CD4-positive, CD25-positive, alpha-beta regulatory T cell (primary cell): Measurements from ENCODE around the gene CPE. TPM values are rescaled to one million over a fixed set of nuclear protein-coding genes. Genes with fewer than 3 reads are reported as not detected.

ENCODE experiments used
- ATAC-seq, 2 donors: fragments of 150-1000 bp; cut with Tn5 transposase; one replicate each; pipeline ENCODE4 v1.10.0; 2021; ENCODE audit warnings: low read depth in 2 of 2, moderate number of reproducible peaks in 2 of 2, moderate library complexity in 1 of 2
- DNase-seq, 3 donors: peaks; one replicate each; pipeline versions ENCODE4 v3.0.0 to v3.0.0-alpha.2; 2012 to 2022; ENCODE audit warnings: mixed read lengths in 1 of 3
- H3K27ac ChIP-seq: one replicate; pipeline ENCODE4 v1.7.0; 2013; ENCODE audit warnings: mild to moderate bottlenecking, low read length; ENCODE audit not compliant: insufficient read depth, poor library complexity, severe bottlenecking
- H3K27me3 ChIP-seq: one replicate; pipeline ENCODE4 v1.7.0; 2013; ENCODE audit warnings: low read length; ENCODE audit not compliant: control insufficient read depth, insufficient read depth
- H3K36me3 ChIP-seq: one replicate; pipeline ENCODE4 v1.7.0; 2013; ENCODE audit warnings: mild to moderate bottlenecking, low read length, moderate library complexity; ENCODE audit not compliant: control insufficient read depth, insufficient read depth
- H3K4me1 ChIP-seq: 2 replicates; pipeline ENCODE4 v1.7.0; 2013; ENCODE audit warnings: mild to moderate bottlenecking, low read length; ENCODE audit not compliant: insufficient read depth, control insufficient read depth, poor library complexity, severe bottlenecking
- H3K4me3 ChIP-seq: one replicate; pipeline ENCODE4 v1.7.0; 2013; ENCODE audit warnings: low read depth, mild to moderate bottlenecking, low read length, moderate library complexity
- H3K9me3 ChIP-seq, 2 experiments: 1 replicate in 1 of 2; 2 replicates in 1 of 2; pipeline ENCODE4 v1.7.0; 2013; ENCODE audit warnings: low read length in 2 of 2, mild to moderate bottlenecking in 1 of 2, moderate library complexity in 1 of 2; ENCODE audit not compliant: control insufficient read depth in 2 of 2
- H3K27ac Mint-ChIP-seq, 3 donors: one replicate each; pipeline ENCODE4 v1.8.0; 2020 to 2022; ENCODE audit warnings: mild to moderate bottlenecking in 3 of 3, mixed read lengths in 3 of 3, moderate library complexity in 2 of 3
- H3K27me3 Mint-ChIP-seq: one replicate; pipeline ENCODE4 v1.8.0; 2022; ENCODE audit warnings: mild to moderate bottlenecking, mixed read lengths
- H3K36me3 Mint-ChIP-seq: one replicate; pipeline ENCODE4 v1.8.0; 2020; ENCODE audit warnings: mixed read lengths
- H3K4me1 Mint-ChIP-seq, 4 donors: one replicate each; pipeline ENCODE4 v1.8.0; 2020 to 2022; ENCODE audit warnings: mixed read lengths in 4 of 4, mild to moderate bottlenecking in 1 of 4
- H3K4me3 Mint-ChIP-seq, 4 donors: one replicate each; pipeline ENCODE4 v1.8.0; 2020 to 2022; ENCODE audit warnings: mild to moderate bottlenecking in 4 of 4, mixed read lengths in 4 of 4, moderate library complexity in 3 of 4
- H3K9me3 Mint-ChIP-seq, 7 donors: one replicate each; pipeline ENCODE4 v1.8.0; 2020 to 2022; ENCODE audit warnings: mixed read lengths in 7 of 7, mild to moderate bottlenecking in 3 of 7, moderate library complexity in 2 of 7
- polyA plus RNA-seq, 4 donors: library from polyadenylated mRNA; unstranded; fragments of 300-500 nt; fragmentation: Illumina TruSeq; gene quantifications; one replicate each; pipeline ENCODE4 v1.2.3, GENCODE V29; 2021
- total RNA-seq: library from RNA; stranded (reverse); gene quantifications from one replicate; pipeline ENCODE4 v1.2.3, GENCODE V29; 2022

CPE gene
- total and polyA plus RNA-seq, 5 donors from 2014 or later = 1.6 to 4.6 (median 2.6) TPM

- H3K36me3 ChIP-seq = no peaks in the 10 kb centered on the region
- peaks cover 0 to 2% (median 0%) of the 10 kb centered on the region in 7 donors for H3K9me3 Mint-ChIP-seq
- H3K36me3 Mint-ChIP-seq = no peaks in the 10 kb centered on the region
- no peak overlapping the region for H3K4me3 ChIP-seq
- H3K27ac ChIP-seq = no peak overlapping the region
- H3K27ac Mint-ChIP-seq = no peak overlapping the region
- no peaks in the 10 kb centered on the region for H3K4me1 ChIP-seq
- peaks cover 13% of the 10 kb centered on the region for H3K27me3 Mint-ChIP-seq
- H3K27me3 ChIP-seq = no peaks in the 10 kb centered on the region
- H3K4me3 Mint-ChIP-seq = no peak overlapping the region
- no peak for DNase-seq
- H3K9me3 ChIP-seq = no peaks in the 10 kb centered on the region
- ATAC-seq = no peak
- no peaks in the 10 kb centered on the region for H3K4me1 Mint-ChIP-seq
Measured at GRCh38 chr4:165368567-165368966, 10.2 kb upstream of the CPE start.

- Histone ChIP-seq H3K4me3 (no peak overlapping the region), H3K4me1 (no peaks in the 10 kb centered on the region), H3K27me3 (no peaks in the 10 kb centered on the region), H3K9me3 (no peaks in the 10 kb centered on the region), H3K27ac (no peak overlapping the region), H3K36me3 (no peaks in the 10 kb centered on the region)
- no peak overlapping the region for H3K4me3 Mint-ChIP-seq
- H3K4me1 Mint-ChIP-seq = no peaks in the 10 kb centered on the region
- H3K27me3 Mint-ChIP-seq = peaks cover 19% of the 10 kb centered on the region
- ATAC-seq (no peak), DNase-seq (no peak)
- peaks cover 0 to 2% (median 0%) of the 10 kb centered on the region in 7 donors for H3K9me3 Mint-ChIP-seq
- H3K36me3 Mint-ChIP-seq = no peaks in the 10 kb centered on the region
- H3K27ac Mint-ChIP-seq = no peak overlapping the region
Measured at GRCh38 chr4:165369522-165369921, 9.3 kb upstream of the CPE start.

DNA sequence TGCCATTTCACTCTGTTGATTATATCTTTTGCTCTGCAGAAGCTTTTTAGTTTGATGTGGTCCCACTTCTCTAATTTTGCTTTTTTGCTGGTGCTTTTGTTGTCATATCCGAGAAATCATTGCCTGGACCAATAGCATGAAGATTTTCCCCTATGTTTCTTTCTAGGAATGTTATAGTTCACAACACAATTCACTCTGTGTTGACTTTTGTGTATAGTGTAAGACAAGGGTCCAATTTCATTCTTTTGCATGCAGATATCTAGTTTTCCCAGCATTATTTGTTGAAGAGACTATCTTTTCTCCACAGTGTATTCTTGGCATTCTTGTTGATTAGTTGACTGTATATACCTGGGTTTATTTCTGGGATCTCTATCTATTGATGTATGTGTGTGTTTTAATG is 8.3 kb upstream of the CPE start:
- peaks cover 9% of the 10 kb centered on the region for H3K27me3 ChIP-seq
- no peak for ATAC-seq
- H3K9me3 ChIP-seq = no peaks in the 10 kb centered on the region
- Mint-ChIP-seq H3K27ac (no peak overlapping the region), H3K4me3 (no peak overlapping the region), H3K9me3 (peaks cover 0 to 6% (median 1%) of the 10 kb centered on the region in 7 donors), H3K4me1 (peaks cover 0 to 3% (median 1%) of the 10 kb centered on the region in 4 donors), H3K27me3 (peaks cover 29% of the 10 kb centered on the region), H3K36me3 (no peaks in the 10 kb centered on the region)
- H3K4me1 ChIP-seq = no peaks in the 10 kb centered on the region
- no peak overlapping the region for H3K27ac ChIP-seq
- no peaks in the 10 kb centered on the region for H3K36me3 ChIP-seq
- DNase-seq = no peak
- H3K4me3 ChIP-seq = no peak overlapping the region

DNA sequence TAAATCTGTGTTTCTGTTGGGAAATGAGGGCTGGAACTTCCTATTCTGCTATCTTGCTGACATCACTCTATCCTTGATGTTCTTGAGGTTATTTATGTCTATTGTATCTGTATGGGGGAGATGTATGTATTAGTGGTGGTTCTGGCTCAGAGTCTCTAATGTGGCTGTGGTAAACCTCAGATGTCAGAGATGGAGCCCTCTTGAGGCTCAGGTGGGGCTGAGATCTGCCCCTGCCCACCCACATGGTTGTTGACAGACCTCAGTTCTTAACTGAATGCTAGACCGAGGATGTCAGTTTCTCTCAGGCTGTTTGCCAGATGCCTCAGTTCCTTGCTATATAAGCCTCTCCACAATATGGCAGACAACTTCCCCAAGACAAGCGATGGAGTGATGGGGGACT is 3.3 kb upstream of the CPE start:
- Mint-ChIP-seq H3K4me3 (no peak overlapping the region), H3K36me3 (no peaks in the 10 kb centered on the region), H3K27ac (no peak overlapping the region), H3K9me3 (peaks cover 0 to 6% (median 1%) of the 10 kb centered on the region in 7 donors), H3K27me3 (peaks cover 73% of the 10 kb centered on the region), H3K4me1 (peaks cover 0 to 20% (median 7%) of the 10 kb centered on the region in 4 donors)
- peak in 2 of 3 donors; percentile 5 to 21 for DNase-seq
- Histone ChIP-seq H3K4me1 (peaks cover 9% of the 10 kb centered on the region), H3K9me3 (no peaks in the 10 kb centered on the region), H3K27me3 (peaks cover 43% of the 10 kb centered on the region), H3K4me3 (no peak overlapping the region), H3K36me3 (no peaks in the 10 kb centered on the region), H3K27ac (no peak overlapping the region)
- ATAC-seq = no peak

- Histone ChIP-seq H3K4me1 (peaks cover 9% of the 10 kb centered on the region), H3K36me3 (no peaks in the 10 kb centered on the region), H3K27me3 (peaks cover 59% of the 10 kb centered on the region), H3K9me3 (no peaks in the 10 kb centered on the region), H3K27ac (no peak overlapping the region), H3K4me3 (peak overlapping the region; percentile 33)
- H3K4me1 Mint-ChIP-seq = peaks cover 0 to 20% (median 7%) of the 10 kb centered on the region in 4 donors
- DNase-seq (no peak), ATAC-seq (no peak)
- peaks cover 0 to 6% (median 0%) of the 10 kb centered on the region in 7 donors for H3K9me3 Mint-ChIP-seq
- peak overlapping the region in 3 of 4 donors; percentile 7 to 87 (median 73) for H3K4me3 Mint-ChIP-seq
- no peaks in the 10 kb centered on the region for H3K36me3 Mint-ChIP-seq
- peaks cover 83% of the 10 kb centered on the region for H3K27me3 Mint-ChIP-seq
- no peak overlapping the region for H3K27ac Mint-ChIP-seq
Measured at GRCh38 chr4:165378398-165378744, 437 bp upstream of the CPE start.

DNA sequence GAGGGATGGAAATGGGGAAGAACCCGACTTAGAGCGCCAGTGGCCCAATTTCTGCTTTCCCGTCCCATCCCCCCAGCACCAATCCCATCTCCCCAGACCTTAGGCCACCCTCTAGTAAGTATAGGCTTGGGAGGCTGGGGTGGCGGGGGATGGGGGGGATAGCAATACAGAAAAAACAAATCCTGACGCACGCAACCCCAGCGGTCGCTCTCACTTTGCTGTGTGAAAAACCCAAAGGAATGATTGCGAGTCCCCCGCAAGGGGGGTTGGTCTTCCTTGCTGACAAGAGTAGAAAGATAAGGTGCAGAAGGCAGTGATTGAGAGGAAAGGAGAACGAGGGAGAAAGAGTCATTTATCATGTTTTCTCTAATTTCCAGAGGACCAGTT is 863 bp downstream of the CPE start:
- Histone ChIP-seq H3K4me1 (peaks cover 9% of the 10 kb centered on the region), H3K27me3 (peaks cover 62% of the 10 kb centered on the region), H3K4me3 (no peak overlapping the region), H3K9me3 (no peaks in the 10 kb centered on the region), H3K36me3 (no peaks in the 10 kb centered on the region), H3K27ac (no peak overlapping the region)
- Mint-ChIP-seq H3K4me1 (peaks cover 0 to 20% (median 7%) of the 10 kb centered on the region in 4 donors), H3K27ac (no peak overlapping the region), H3K27me3 (peaks cover 80% of the 10 kb centered on the region), H3K36me3 (no peaks in the 10 kb centered on the region), H3K4me3 (peak overlapping the region in 3 of 4 donors; percentile 21 to 57 (median 50)), H3K9me3 (peaks cover 0 to 2% (median 0%) of the 10 kb centered on the region in 7 donors)
- no peak for ATAC-seq
- DNase-seq = no peak

DNA sequence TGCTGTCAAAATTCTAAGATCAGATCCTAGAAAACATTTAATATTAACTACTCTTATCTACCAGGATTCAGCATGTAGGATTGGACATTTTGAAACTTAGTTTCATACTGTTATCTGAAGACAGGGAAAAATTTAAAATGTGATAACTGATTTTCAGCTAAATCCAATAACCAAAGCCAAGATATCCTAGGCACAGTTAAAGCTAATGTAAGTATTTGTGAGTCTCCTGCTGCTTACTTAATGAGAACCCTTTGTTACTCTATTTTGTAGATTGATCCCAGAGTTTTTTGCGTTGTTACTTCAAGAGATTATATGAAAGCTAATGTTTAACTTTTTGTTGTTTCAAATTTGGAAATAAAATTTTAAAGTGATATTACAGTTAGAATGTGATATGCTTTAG is 2.0 kb downstream of the CPE start:
- Mint-ChIP-seq H3K4me1 (peaks cover 0 to 15% (median 5%) of the 10 kb centered on the region in 4 donors), H3K4me3 (no peak overlapping the region), H3K9me3 (peaks cover 0 to 2% (median 0%) of the 10 kb centered on the region in 7 donors), H3K36me3 (no peaks in the 10 kb centered on the region), H3K27ac (no peak overlapping the region), H3K27me3 (peaks cover 75% of the 10 kb centered on the region)
- no peaks in the 10 kb centered on the region for H3K36me3 ChIP-seq
- H3K27ac ChIP-seq = no peak overlapping the region
- no peak for ATAC-seq
- H3K4me1 ChIP-seq = peaks cover 9% of the 10 kb centered on the region
- DNase-seq = no peak
- no peak overlapping the region for H3K4me3 ChIP-seq
- peaks cover 56% of the 10 kb centered on the region for H3K27me3 ChIP-seq
- H3K9me3 ChIP-seq = no peaks in the 10 kb centered on the region

- ATAC-seq = no peak
- no peak overlapping the region for H3K27ac Mint-ChIP-seq
- peaks cover 0 to 15% (median 3%) of the 10 kb centered on the region in 4 donors for H3K4me1 Mint-ChIP-seq
Measured at GRCh38 chr4:165381821-165382373, 3.1 kb downstream of the CPE start.

More at GRCh38 chr4:165381821-165382373, 3.1 kb downstream of the CPE start:
- Histone ChIP-seq H3K27ac (no peak overlapping the region), H3K9me3 (no peaks in the 10 kb centered on the region), H3K36me3 (no peaks in the 10 kb centered on the region), H3K4me1 (peaks cover 9% of the 10 kb centered on the region), H3K4me3 (no peak overlapping the region), H3K27me3 (peaks cover 47% of the 10 kb centered on the region)
- Mint-ChIP-seq H3K4me3 (no peak overlapping the region), H3K36me3 (no peaks in the 10 kb centered on the region), H3K9me3 (peaks cover 0 to 2% (median 0%) of the 10 kb centered on the region in 7 donors), H3K27me3 (peaks cover 71% of the 10 kb centered on the region)
- DNase-seq = no peak
